HepG2 (cell line): ENCODE measurements around the gene FAM120B. TPM values are rescaled to one million over a fixed set of nuclear protein-coding genes. Genes with fewer than 3 reads are reported as not detected.

Experiments
- ATAC-seq: fragments of 200-7000 bp; cut with Tn5 transposase; 3 replicates; pipeline ENCODE4 v1.9.1; 2020; ENCODE audit warnings: mild to moderate bottlenecking, moderate library complexity
- BruUV-seq: library from RNA; stranded (reverse); fragments of 400-500 nt; replicated peaks from 2 replicates; lab custom pipeline; 2021; lab: Mats Ljungman, UMichigan
- CTCF ChIA-PET: fragments of 300-600 bp; formaldehyde crosslinking; extraction: SDS; loops from one replicate; lab custom pipeline; 2021; ENCODE audit warnings: low total read pairs, inconsistent platforms, low intra/inter-chr PET ratio; lab: Yijun Ruan, JAX
- POLR2A ChIA-PET: fragments of 350-600 bp; sonication (Branson Sonifier 250); formaldehyde crosslinking; loops from one replicate; lab custom pipeline; 2020; ENCODE audit warnings: antibody characterized with exemption, inconsistent platforms; lab: Yijun Ruan, JAX
- DNase-seq: peaks from one replicate; pipeline ENCODE4 v3.0.0-alpha.2; 2015; ENCODE audit warnings: low spot score
- FAIRE-seq: peaks from 3 replicates; lab custom pipeline; 2011; peaks lifted over from hg19 to GRCh38; lab: Jason Lieb, UNC
- H2AFZ ChIP-seq: one replicate; pipeline ENCODE4 v1.6.1; 2011; ENCODE audit warnings: low read length, inconsistent platforms
- H3K27ac ChIP-seq: fragments of 300-600 bp; 3 replicates; pipeline ENCODE4 v1.8.0; 2011; ENCODE audit warnings: mixed run types, mild to moderate bottlenecking, mixed read lengths, low read length, inconsistent platforms; ENCODE audit not compliant: insufficient read depth; ENCODE audit errors: extremely low read length
- H3K27me3 ChIP-seq, 2 experiments: fragments of 200-600 bp in 1 of 2; 2 replicates in 1 of 2; 3 replicates in 1 of 2; pipeline versions ENCODE4 v1.6.0 to v1.8.0; 2011; ENCODE audit warnings: low read length in 2 of 2, mild to moderate bottlenecking in 2 of 2, moderate library complexity in 2 of 2, inconsistent platforms in 1 of 2; ENCODE audit not compliant: insufficient read depth in 2 of 2, control insufficient read depth in 1 of 2
- H3K36me3 ChIP-seq, 2 experiments: fragments of 200-600 bp in 1 of 2; replicated peaks in 1 of 2; 2 replicates in 1 of 2; 3 replicates in 1 of 2; pipeline versions ENCODE4 v1.5.1 to v1.8.0; 2011; ENCODE audit warnings: low read length in 2 of 2, inconsistent platforms in 1 of 2; ENCODE audit not compliant: insufficient read depth in 2 of 2, control insufficient read depth in 1 of 2
- H3K4me1 ChIP-seq: 2 replicates; pipeline ENCODE4 v1.5.1; 2012; ENCODE audit warnings: low read length, inconsistent platforms; ENCODE audit not compliant: insufficient read depth
- H3K4me2 ChIP-seq: 2 replicates; pipeline ENCODE4 v1.6.0; 2011; ENCODE audit warnings: low read depth, low read length, inconsistent platforms
- H3K4me3 ChIP-seq, 3 experiments: fragments of 200-600 bp in 1 of 3; sonication (generic), shearing (Covaris generic) in 1 of 3; replicated peaks in 1 of 3; 2 replicates each; pipeline ENCODE4 v1.5.1; 2011 to 2016; ENCODE audit warnings: low read length in 3 of 3, inconsistent platforms in 2 of 3, low read depth in 2 of 3, mild to moderate bottlenecking in 2 of 3, control low read depth in 1 of 3, mixed read lengths in 1 of 3; ENCODE audit not compliant: insufficient read depth in 1 of 3
- H3K79me2 ChIP-seq: one replicate; pipeline ENCODE4 v1.6.1; 2011; ENCODE audit warnings: low read length, inconsistent platforms; ENCODE audit not compliant: insufficient read depth
- H3K9ac ChIP-seq: 2 replicates; pipeline ENCODE4 v1.6.0; 2011; ENCODE audit warnings: mild to moderate bottlenecking, low read depth, low read length, inconsistent platforms; ENCODE audit not compliant: insufficient read depth
- H3K9me3 ChIP-seq: 2 replicates; pipeline ENCODE4 v1.5.1; 2012; ENCODE audit warnings: mild to moderate bottlenecking, low read length
- H4K20me1 ChIP-seq: 2 replicates; pipeline ENCODE4 v1.6.0; 2011; ENCODE audit warnings: inconsistent platforms, mild to moderate bottlenecking, low read length, moderate library complexity; ENCODE audit not compliant: insufficient read depth
- ARID2 ChIP-seq: sonication (generic); formaldehyde crosslinking; IDR thresholded peaks from 2 replicates; pipeline ENCODE4 v1.8.1; 2022; ENCODE audit warnings: mild to moderate bottlenecking, missing genetic modification reagents, borderline replicate concordance
- BRCA1 ChIP-seq: sonication (generic); formaldehyde crosslinking; IDR thresholded peaks from 2 replicates; pipeline ENCODE4 v1.4.0; 2020; ENCODE audit warnings: missing genetic modification reagents
- CBX1 ChIP-seq: IDR thresholded peaks from one replicate; pipeline ENCODE4 v1.6.1; 2016; ENCODE audit warnings: antibody characterized with exemption, low read depth
- ETV5 ChIP-seq: IDR thresholded peaks from 2 replicates; pipeline ENCODE4 v1.6.1; 2018; ENCODE audit warnings: missing biosample characterization, missing genetic modification reagents, inconsistent platforms, borderline replicate concordance
- JUND ChIP-seq: sonication (generic); formaldehyde crosslinking; IDR thresholded peaks from 2 replicates; pipeline ENCODE4 v1.8.0; 2022; ENCODE audit warnings: mild to moderate bottlenecking, missing genetic modification reagents
- MAFF ChIP-seq: IDR thresholded peaks from 2 replicates; pipeline ENCODE4 v1.6.1; 2011; ENCODE audit warnings: low read depth, low read length, improper control_type of control experiment
- NCOA1 ChIP-seq: sonication (generic); formaldehyde crosslinking; IDR thresholded peaks from 2 replicates; pipeline ENCODE4 v1.9.0; 2021; ENCODE audit warnings: missing genetic modification reagents
- RFXAP ChIP-seq: sonication (generic); formaldehyde crosslinking; IDR thresholded peaks from 2 replicates; pipeline ENCODE4 v1.4.0; 2020; ENCODE audit warnings: missing genetic modification reagents, borderline replicate concordance
- SP2 ChIP-seq: sonication (generic); formaldehyde crosslinking; IDR thresholded peaks from 2 replicates; pipeline ENCODE4 v1.5.1; 2020; ENCODE audit warnings: mild to moderate bottlenecking, missing genetic modification reagents
- ZNF101 ChIP-seq: sonication (generic); formaldehyde crosslinking; IDR thresholded peaks from 2 replicates; pipeline ENCODE4 v1.4.0; 2020; ENCODE audit warnings: mild to moderate bottlenecking, low read depth, missing genetic modification reagents, borderline replicate concordance
- ZNF749 ChIP-seq: sonication (generic); formaldehyde crosslinking; IDR thresholded peaks from 2 replicates; pipeline ENCODE4 v1.8.0; 2022; ENCODE audit warnings: mild to moderate bottlenecking, missing genetic modification reagents, moderate library complexity, borderline replicate concordance
- ZSCAN12 ChIP-seq: sonication (generic); formaldehyde crosslinking; IDR thresholded peaks from 2 replicates; pipeline ENCODE4 v1.9.0; 2021; ENCODE audit warnings: mild to moderate bottlenecking, missing genetic modification reagents
- whole genome bisulfite sequencing: methylation state at CpG from one replicate; pipeline ENCODE4 v1.1.6; 2017; ENCODE audit warnings: low lambda C conversion rate; 5-methylcytosine and 5-hydroxymethylcytosine counted together
- in situ Hi-C: cut with HindIII; loops from 2 replicates; pipeline ENCODE4 v1.10.0; 2017; ENCODE audit warnings: low pct_unique_long_range_greater_than_20kb; ENCODE audit not compliant: extremely low pct_ligation_motif_present
- intact Hi-C: fragments of 100-400 bp; cut with micrococcal nuclease; formaldehyde crosslinking; loops from one replicate; pipeline ENCODE4 v1.10.0; 2022; ENCODE audit not compliant: unreplicated experiment
- polyA plus RNA-seq, 8 experiments: library from polyadenylated mRNA; depleted of rRNA in 3 of 8; stranded (reverse) in 7 of 8; unstranded in 1 of 8; fragments of >200 nt; fragmentation: Illumina TruSeq in 4 of 8; extraction: Trizol in 4 of 8; gene quantifications; 2 replicates each; pipeline versions ENCODE4 v1.2.1 to v1.2.3, GENCODE V29; 2011 to 2016; ENCODE audit warnings: low read depth in 4 of 8, missing spikeins in 1 of 8, mixed read lengths in 1 of 8; ENCODE audit not compliant: insufficient read depth in 1 of 8
- total RNA-seq, 5 experiments: library from RNA; depleted of rRNA; stranded (reverse); fragments of >200 nt; fragmentation: Illumina TruSeq; extraction: Trizol; gene quantifications; 2 replicates each; pipeline ENCODE4 v1.2.3, GENCODE V29; 2016; ENCODE audit warnings: low read depth in 1 of 5
- TF ChIP-seq, protein P1 (sequence below): sonication (generic); formaldehyde crosslinking; conservative IDR thresholded peaks from 2 replicates; pipeline ENCODE4 v1.8.0; 2022; ENCODE audit warnings: mild to moderate bottlenecking, moderate library complexity, missing genetic modification reagents
- TF ChIP-seq, protein P2 (sequence below): sonication (generic); formaldehyde crosslinking; IDR thresholded peaks from 2 replicates; pipeline ENCODE4 v1.8.0; 2022; ENCODE audit warnings: missing genetic modification reagents, mild to moderate bottlenecking, moderate library complexity, borderline replicate concordance

FAM120B gene
- total and polyA plus RNA-seq, 2 of the 13 experiments (the other 11 are each of a cell fraction or from before 2014, with no cell fraction given): 9.2 to 10.7 TPM

DNA sequence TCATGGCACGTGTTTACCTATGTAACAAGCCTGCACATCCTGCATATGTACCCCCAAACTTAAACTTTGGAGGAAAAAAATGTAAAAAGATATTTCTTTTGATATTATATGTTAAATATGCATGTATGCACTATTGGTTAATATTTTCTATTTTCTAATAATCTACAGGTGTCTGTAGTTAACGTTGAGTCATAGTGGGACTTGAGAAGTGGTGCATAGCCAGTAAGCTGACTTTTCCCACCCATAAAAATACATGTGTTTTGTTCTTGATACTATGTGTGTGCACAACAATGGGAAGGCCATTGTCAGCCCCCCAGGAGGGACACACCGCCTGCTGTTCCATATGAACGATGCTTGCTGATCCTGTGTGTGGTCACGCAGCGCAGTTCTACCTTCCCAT, 49.1 kb downstream of the FAM120B start:
- ATAC-seq: no peak
- POLR2A ChIA-PET: no interaction called here

More for the DNA sequence above, 49.1 kb downstream of the FAM120B start:
- Histone ChIP-seq H3K4me1 (no peaks in the 10 kb centered on the region), H3K79me2 (no peaks in the 10 kb centered on the region), H4K20me1 (peaks cover 2% of the 10 kb centered on the region; the same call in 1 of the 2 replicates), H3K36me3 (peaks cover 17 to 47% of the 10 kb centered on the region in 2 experiments; a peak in 4 of 5 replicates), H2AFZ (no peak overlapping the region), H3K9me3 (peaks cover 21% of the 10 kb centered on the region), H3K4me2 (no peak overlapping the region), H3K9ac (no peak overlapping the region), H3K27me3 (no peaks in the 10 kb centered on the region), H3K27ac (no peak overlapping the region), H3K4me3 (no peak overlapping the region)
- in situ Hi-C loops: no loop called here
- CTCF ChIA-PET: no interaction called here
- TF ChIP-seq NCOA1 (CRISPR knock-in tag): no peak
- no peak for TF ChIP-seq ETV5 (CRISPR knock-in tag)
- no peak for TF ChIP-seq ZNF101 (CRISPR knock-in tag)
- no peak for TF ChIP-seq SP2
- TF ChIP-seq ZSCAN12 (CRISPR knock-in tag): no peak
- no peak for TF ChIP-seq BRCA1 (CRISPR knock-in tag)
- no peak for TF ChIP-seq ARID2 (CRISPR knock-in tag)
- TF ChIP-seq, protein P1, sequence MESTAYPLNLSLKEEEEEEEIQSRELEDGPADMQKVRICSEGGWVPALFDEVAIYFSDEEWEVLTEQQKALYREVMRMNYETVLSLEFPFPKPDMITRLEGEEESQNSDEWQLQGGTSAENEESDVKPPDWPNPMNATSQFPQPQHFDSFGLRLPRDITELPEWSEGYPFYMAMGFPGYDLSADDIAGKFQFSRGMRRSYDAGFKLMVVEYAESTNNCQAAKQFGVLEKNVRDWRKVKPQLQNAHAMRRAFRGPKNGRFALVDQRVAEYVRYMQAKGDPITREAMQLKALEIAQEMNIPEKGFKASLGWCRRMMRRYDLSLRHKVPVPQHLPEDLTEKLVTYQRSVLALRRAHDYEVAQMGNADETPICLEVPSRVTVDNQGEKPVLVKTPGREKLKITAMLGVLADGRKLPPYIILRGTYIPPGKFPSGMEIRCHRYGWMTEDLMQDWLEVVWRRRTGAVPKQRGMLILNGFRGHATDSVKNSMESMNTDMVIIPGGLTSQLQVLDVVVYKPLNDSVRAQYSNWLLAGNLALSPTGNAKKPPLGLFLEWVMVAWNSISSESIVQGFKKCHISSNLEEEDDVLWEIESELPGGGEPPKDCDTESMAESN (CRISPR knock-in tag): no peak
- TF ChIP-seq JUND (CRISPR knock-in tag): no peak
- no peak for TF ChIP-seq MAFF
- TF ChIP-seq RFXAP (CRISPR knock-in tag): no peak
- TF ChIP-seq ZNF749 (CRISPR knock-in tag): no peak
- no peak for TF ChIP-seq CBX1
- TF ChIP-seq, protein P2, sequence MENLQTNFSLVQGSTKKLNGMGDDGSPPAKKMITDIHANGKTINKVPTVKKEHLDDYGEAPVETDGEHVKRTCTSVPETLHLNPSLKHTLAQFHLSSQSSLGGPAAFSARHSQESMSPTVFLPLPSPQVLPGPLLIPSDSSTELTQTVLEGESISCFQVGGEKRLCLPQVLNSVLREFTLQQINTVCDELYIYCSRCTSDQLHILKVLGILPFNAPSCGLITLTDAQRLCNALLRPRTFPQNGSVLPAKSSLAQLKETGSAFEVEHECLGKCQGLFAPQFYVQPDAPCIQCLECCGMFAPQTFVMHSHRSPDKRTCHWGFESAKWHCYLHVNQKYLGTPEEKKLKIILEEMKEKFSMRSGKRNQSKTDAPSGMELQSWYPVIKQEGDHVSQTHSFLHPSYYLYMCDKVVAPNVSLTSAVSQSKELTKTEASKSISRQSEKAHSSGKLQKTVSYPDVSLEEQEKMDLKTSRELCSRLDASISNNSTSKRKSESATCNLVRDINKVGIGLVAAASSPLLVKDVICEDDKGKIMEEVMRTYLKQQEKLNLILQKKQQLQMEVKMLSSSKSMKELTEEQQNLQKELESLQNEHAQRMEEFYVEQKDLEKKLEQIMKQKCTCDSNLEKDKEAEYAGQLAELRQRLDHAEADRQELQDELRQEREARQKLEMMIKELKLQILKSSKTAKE (CRISPR knock-in tag): no peak
- BruUV-seq: no TSS peak
- DNase-seq: no peak
- WGBS: 96% methylated on average over 6 of the region's 6 CpGs
- FAIRE-seq: no peak
- intact Hi-C loops: no loop called here
